Posterior vena cava (tissue), 2 donors: ENCODE results near the gene MACF1. TPM values are rescaled to one million over a fixed set of nuclear protein-coding genes. Genes with fewer than 3 reads are reported as not detected.
"Not testable (repeated sequence)": the region's sequence is repeated elsewhere in the genome, so short reads cannot be mapped to it uniquely, and the experiment has no call there.

Experiments used
- DNase-seq: peaks from one replicate; pipeline ENCODE4 v3.0.0-alpha.2; 2020; ENCODE audit warnings: low spot score
- intact Hi-C, 2 donors: fragments of 100-400 bp; cut with DNase I; formaldehyde crosslinking; loops; one replicate each; pipeline versions ENCODE4 v1.14.1 to v1.14.2; 2022 to 2023
- total RNA-seq, 2 donors: library from RNA; stranded (reverse); fragmentation: NEBNext Ultra II Directional; extraction: Animal tissue kit (Norgen Biotek cat#: 25700); gene quantifications; one replicate each; pipeline ENCODE4 v1.2.1, GENCODE V29; 2021
- donor health status: DM: yes; HTN: yes; CAD: no.
- donor health status: DM: yes; HTN: yes; CAD: no.

The MACF1 gene
- total RNA-seq, 2 donors from 2014 or later = 596 to 609 TPM

GRCh38 chr1:39205102-39205780, 746 bp downstream of the MACF1 start:
- intact Hi-C loops = loop anchor here (5.0 to 10.0 kb wide), 2 partner anchors 52 to 100 kb away; no protein-coding TSS in a partner anchor

GRCh38 chr1:39205781-39206464, 1.4 kb downstream of the MACF1 start:
- DNase-seq = no peak
- intact Hi-C loops = loop anchor here (5.0 to 10.0 kb wide), 2 partner anchors 51 to 101 kb away; no protein-coding TSS in a partner anchor

More at GRCh38 chr1:39205102-39205780, 746 bp downstream of the MACF1 start:
- DNase-seq = peak; percentile 85

GRCh38 chr1:39208360-39208759, 3.9 kb downstream of the MACF1 start:
- DNase-seq = not testable (repeated sequence)
- intact Hi-C loops = loop anchor here (5.0 to 10.0 kb wide), 2 partner anchors 49 to 104 kb away; no protein-coding TSS in a partner anchor

- intact Hi-C loops = no loop called here
- DNase-seq = no peak
Measured at GRCh38 chr1:39210649-39211048, 6.2 kb downstream of the MACF1 start.

- no peak for DNase-seq
- intact Hi-C loops = no loop called here
Measured at GRCh38 chr1:39212499-39212898, 8.0 kb downstream of the MACF1 start.

- no peak for DNase-seq
- intact Hi-C loops = loop anchor here in 1 of 2 donors (1.0 kb wide), 1 partner anchor 39 kb away; no protein-coding TSS in a partner anchor
Measured at GRCh38 chr1:39213511-39214002, 9.1 kb downstream of the MACF1 start.

- DNase-seq = no peak
- intact Hi-C loops = no loop called here
Measured at GRCh38 chr1:39214021-39214713, 9.7 kb downstream of the MACF1 start.

GRCh38 chr1:39214714-39214997, 10.2 kb downstream of the MACF1 start:
- intact Hi-C loops = no loop called here
- no peak for DNase-seq

GRCh38 chr1:39214998-39215873, 10.7 kb downstream of the MACF1 start:
- intact Hi-C loops = no loop called here
- DNase-seq = no peak

GRCh38 chr1:39216771-39217170, 12.3 kb downstream of the MACF1 start:
- intact Hi-C loops = no loop called here
- no peak for DNase-seq

- intact Hi-C loops = no loop called here
Measured at GRCh38 chr1:39220891-39221870, 16.7 kb downstream of the MACF1 start.

GRCh38 chr1:39224295-39224829, 19.9 kb downstream of the MACF1 start:
- intact Hi-C loops = no loop called here
- DNase-seq = no peak

More at GRCh38 chr1:39220891-39221870, 16.7 kb downstream of the MACF1 start:
- no peak for DNase-seq

- no peak for DNase-seq
- intact Hi-C loops = no loop called here
Measured at GRCh38 chr1:39226836-39227235, 22.3 kb downstream of the MACF1 start.

- intact Hi-C loops = no loop called here
- no peak for DNase-seq
Measured at GRCh38 chr1:39228252-39228651, 23.8 kb downstream of the MACF1 start.

GRCh38 chr1:39229504-39229903, 25.0 kb downstream of the MACF1 start:
- no peak for DNase-seq

GRCh38 chr1:39230261-39231190, 26.0 kb downstream of the MACF1 start:
- DNase-seq = no peak
- intact Hi-C loops = no loop called here

More at GRCh38 chr1:39229504-39229903, 25.0 kb downstream of the MACF1 start:
- intact Hi-C loops = no loop called here

- intact Hi-C loops = no loop called here
Measured at GRCh38 chr1:39236971-39237370, 32.5 kb downstream of the MACF1 start.

More at GRCh38 chr1:39236971-39237370, 32.5 kb downstream of the MACF1 start:
- no peak for DNase-seq
